AG04449 (cell line): ENCODE data around the gene YBX2.

Experiments used
- CTCF ChIA-PET: fragments of 350-600 bp; formaldehyde crosslinking; extraction: SDS; loops from one replicate; lab custom pipeline; 2021; ENCODE audit warnings: antibody characterized with exemption; lab: Yijun Ruan, JAX
- POLR2A ChIA-PET: fragments of 400-600, 350-600 bp; formaldehyde crosslinking; extraction: SDS; loops from one replicate; lab custom pipeline; 2020; ENCODE audit warnings: antibody characterized with exemption, inconsistent platforms; lab: Yijun Ruan, JAX
- DNase-seq: peaks from one replicate; pipeline ENCODE4 v3.0.0-alpha.2; 2010; ENCODE audit warnings: low read depth, low spot score
- H3K4me3 ChIP-seq: 2 replicates; pipeline ENCODE4 v1.5.1; 2011; ENCODE audit warnings: low read depth, mild to moderate bottlenecking, control low read depth, low read length
- CTCF ChIP-seq: IDR thresholded peaks from one replicate; pipeline ENCODE4 v1.5.1; 2011; ENCODE audit warnings: mild to moderate bottlenecking, moderate library complexity, low read length, control low read depth, inconsistent platforms; ENCODE audit not compliant: insufficient read depth; ENCODE audit errors: missing control alignments

Gene YBX2

GRCh38 chr17:7259555-7259889 lies 34.9 kb downstream of the YBX2 start:
- TF ChIP-seq CTCF: no peak
- POLR2A ChIA-PET: interaction anchor here (0.5 to 1.2 kb wide), 3 partner anchors 22 to 70 kb away, joined by 3 to 5 read pairs (median 3); partner anchors contain the start of genes NEURL4 and SLC2A4
- CTCF ChIA-PET: interaction anchor here (1.2 to 3.3 kb wide), 4 partner anchors 21 to 301 kb away, joined by 3 to 13 read pairs (median 8); no protein-coding TSS in a partner anchor
- no peak for DNase-seq
- H3K4me3 ChIP-seq: no peak overlapping the region

GRCh38 chr17:7258731-7259554 lies 35.5 kb downstream of the YBX2 start:
- ChIA-PET POLR2A (interaction anchor here (0.5 to 1.2 kb wide), 2 partner anchors 23 to 52 kb away, joined by 3 read pairs; partner anchors contain the start of gene SLC2A4), CTCF (interaction anchor here (1.2 to 3.3 kb wide), 4 partner anchors 21 to 302 kb away, joined by 3 to 13 read pairs (median 8); no protein-coding TSS in a partner anchor)
- DNase-seq: no peak
- no peak for TF ChIP-seq CTCF
- no peak overlapping the region for H3K4me3 ChIP-seq

- no peak overlapping the region for H3K4me3 ChIP-seq
- ChIA-PET POLR2A (no interaction called here), CTCF (interaction anchor here (0.7 to 1.4 kb wide), 4 partner anchors 24 to 303 kb away, joined by 3 to 7 read pairs (median 4); partner anchors contain the start of gene SLC2A4)
- no peak for TF ChIP-seq CTCF
- DNase-seq: no peak
These were observed 37.5 kb downstream of the YBX2 start for GRCh38 chr17:7256766-7257456.

- DNase-seq: no peak
- CTCF ChIA-PET: interaction anchor here (1.4 to 2.2 kb wide), 3 partner anchors 10 to 306 kb away, joined by 3 to 9 read pairs (median 3); partner anchors contain the start of gene SLC2A4
- POLR2A ChIA-PET: no interaction called here
- no peak for TF ChIP-seq CTCF
- H3K4me3 ChIP-seq: no peak overlapping the region
These were observed 39.9 kb downstream of the YBX2 start for GRCh38 chr17:7254511-7254910.

- peak overlapping the region; percentile 84 for H3K4me3 ChIP-seq
- ChIA-PET POLR2A (no interaction called here), CTCF (interaction anchor here (2.2 kb wide), 1 partner anchor 12 kb away, joined by 9 read pairs; no protein-coding TSS in a partner anchor)
- no peak for TF ChIP-seq CTCF
- no peak for DNase-seq
These were observed 41.4 kb downstream of the YBX2 start for GRCh38 chr17:7253082-7253481.
